ENCODE measurements around the gene CDK1. TPM values are rescaled to one million over a fixed set of nuclear protein-coding genes. Genes with fewer than 3 reads are reported as not detected.

The CDK1 gene
- total and polyA plus RNA-seq, 2 of the 8 experiments (the other 6 are each of a cell fraction or from before 2014, with no cell fraction given): 29.4 to 111 TPM

Other genes with a start within 250 kb of the CDK1 start
- 7.4 and 9.3 TPM in 2 replicates for gene RHOBTB1, start 165.7 kb downstream of the CDK1 start, total RNA-seq (2021; fragmentation: NEBNext Ultra II Directional; extraction: Animal tissue kit (Norgen Biotek cat#: 25700))
- 4.4 and 6.1 TPM in 2 replicates for gene RHOBTB1, start 165.7 kb downstream of the CDK1 start, polyA plus RNA-seq (2011; rRNA removed)

Data from H1 (cell line).